ENCODE measurements around the gene NDFIP2. TPM values are rescaled to one million over a fixed set of nuclear protein-coding genes. Genes with fewer than 3 reads are reported as not detected.

NDFIP2 gene
- total and polyA plus RNA-seq, 4 donors = 6.4 to 14.7 (median 13.7) TPM

GRCh38 chr13:79511611-79512010 lies 30.7 kb downstream of the NDFIP2 start:
- H3K27me3 ChIP-seq (ENCODE audit: control insufficient read depth in 1 of 2, insufficient read depth in 2 of 2, low read length in 1 of 2) = no peaks in the 10 kb centered on the region
- 97 to 98% methylated on average over 2 of the region's 2 CpGs for WGBS, 2 donors
- ATAC-seq (ENCODE audit: low FRiP score) (no peak), DNase-seq (no peak)
- H3K9me3 ChIP-seq (ENCODE audit: control insufficient read depth, low read length) = no peaks in the 10 kb centered on the region
- intact Hi-C loops (cut with DNase I) = no loop called here
- H3K27ac ChIP-seq (ENCODE audit: low read depth in 1 of 2, low read length in 2 of 2) = no peak overlapping the region
- no peak overlapping the region for H3K4me3 ChIP-seq (ENCODE audit: low read length in 2 of 2)
- H3K36me3 ChIP-seq (ENCODE audit: control insufficient read depth in 1 of 2, insufficient read depth in 2 of 2, low read length in 1 of 2) = no peaks in the 10 kb centered on the region
- H3K4me1 ChIP-seq (ENCODE audit: control insufficient read depth in 1 of 2, insufficient read depth in 2 of 2, low read length in 2 of 2) = no peaks in the 10 kb centered on the region

- ATAC-seq (ENCODE audit: low FRiP score) (no peak), DNase-seq (no peak)
- H3K4me1 ChIP-seq (ENCODE audit: control insufficient read depth in 1 of 2, insufficient read depth in 2 of 2, low read length in 2 of 2) = no peaks in the 10 kb centered on the region
- no peak overlapping the region for H3K27ac ChIP-seq (ENCODE audit: low read depth in 1 of 2, low read length in 2 of 2)
- intact Hi-C loops (cut with DNase I) = no loop called here
- no peaks in the 10 kb centered on the region for H3K9me3 ChIP-seq (ENCODE audit: control insufficient read depth, low read length)
- H3K27me3 ChIP-seq (ENCODE audit: control insufficient read depth in 1 of 2, insufficient read depth in 2 of 2, low read length in 1 of 2) = no peaks in the 10 kb centered on the region
- H3K4me3 ChIP-seq (ENCODE audit: low read length in 2 of 2) = no peak overlapping the region
- no peaks in the 10 kb centered on the region for H3K36me3 ChIP-seq (ENCODE audit: control insufficient read depth in 1 of 2, insufficient read depth in 2 of 2, low read length in 1 of 2)
Measured at GRCh38 chr13:79512950-79513349, 32.0 kb downstream of the NDFIP2 start.

GRCh38 chr13:79516595-79516994 lies 35.6 kb downstream of the NDFIP2 start:
- no peaks in the 10 kb centered on the region for H3K9me3 ChIP-seq (ENCODE audit: control insufficient read depth, low read length)
- H3K27me3 ChIP-seq (ENCODE audit: control insufficient read depth in 1 of 2, insufficient read depth in 2 of 2, low read length in 1 of 2) = no peaks in the 10 kb centered on the region
- no peaks in the 10 kb centered on the region for H3K4me1 ChIP-seq (ENCODE audit: control insufficient read depth in 1 of 2, insufficient read depth in 2 of 2, low read length in 2 of 2)
- no peak overlapping the region for H3K4me3 ChIP-seq (ENCODE audit: low read length in 2 of 2)
- ATAC-seq (ENCODE audit: low FRiP score) (no peak), DNase-seq (no peak)
- no peak overlapping the region for H3K27ac ChIP-seq (ENCODE audit: low read depth in 1 of 2, low read length in 2 of 2)
- no peaks in the 10 kb centered on the region for H3K36me3 ChIP-seq (ENCODE audit: control insufficient read depth in 1 of 2, insufficient read depth in 2 of 2, low read length in 1 of 2)
- intact Hi-C loops (cut with DNase I) = no loop called here

- H3K27ac ChIP-seq (ENCODE audit: low read depth in 1 of 2, low read length in 2 of 2) = no peak overlapping the region
- DNase-seq = no peak
- H3K4me1 ChIP-seq (ENCODE audit: control insufficient read depth in 1 of 2, insufficient read depth in 2 of 2, low read length in 2 of 2) = no peaks in the 10 kb centered on the region
- H3K36me3 ChIP-seq (ENCODE audit: control insufficient read depth in 1 of 2, insufficient read depth in 2 of 2, low read length in 1 of 2) = no peaks in the 10 kb centered on the region
- WGBS, 2 donors = 83 to 89% methylated on average over 3 of the region's 3 CpGs
- ATAC-seq (ENCODE audit: low FRiP score) = no peak
- no peaks in the 10 kb centered on the region for H3K27me3 ChIP-seq (ENCODE audit: control insufficient read depth in 1 of 2, insufficient read depth in 2 of 2, low read length in 1 of 2)
- intact Hi-C loops (cut with DNase I) = no loop called here
- H3K4me3 ChIP-seq (ENCODE audit: low read length in 2 of 2) = no peak overlapping the region
- H3K9me3 ChIP-seq (ENCODE audit: control insufficient read depth, low read length) = no peaks in the 10 kb centered on the region
Measured at GRCh38 chr13:79519255-79519654, 38.3 kb downstream of the NDFIP2 start.

- intact Hi-C loops (cut with DNase I) = no loop called here
- no peaks in the 10 kb centered on the region for H3K27me3 ChIP-seq (ENCODE audit: control insufficient read depth in 1 of 2, insufficient read depth in 2 of 2, low read length in 1 of 2)
- ATAC-seq (ENCODE audit: low FRiP score) = no peak
Measured at GRCh38 chr13:79522583-79522982, 41.6 kb downstream of the NDFIP2 start.

DNA sequence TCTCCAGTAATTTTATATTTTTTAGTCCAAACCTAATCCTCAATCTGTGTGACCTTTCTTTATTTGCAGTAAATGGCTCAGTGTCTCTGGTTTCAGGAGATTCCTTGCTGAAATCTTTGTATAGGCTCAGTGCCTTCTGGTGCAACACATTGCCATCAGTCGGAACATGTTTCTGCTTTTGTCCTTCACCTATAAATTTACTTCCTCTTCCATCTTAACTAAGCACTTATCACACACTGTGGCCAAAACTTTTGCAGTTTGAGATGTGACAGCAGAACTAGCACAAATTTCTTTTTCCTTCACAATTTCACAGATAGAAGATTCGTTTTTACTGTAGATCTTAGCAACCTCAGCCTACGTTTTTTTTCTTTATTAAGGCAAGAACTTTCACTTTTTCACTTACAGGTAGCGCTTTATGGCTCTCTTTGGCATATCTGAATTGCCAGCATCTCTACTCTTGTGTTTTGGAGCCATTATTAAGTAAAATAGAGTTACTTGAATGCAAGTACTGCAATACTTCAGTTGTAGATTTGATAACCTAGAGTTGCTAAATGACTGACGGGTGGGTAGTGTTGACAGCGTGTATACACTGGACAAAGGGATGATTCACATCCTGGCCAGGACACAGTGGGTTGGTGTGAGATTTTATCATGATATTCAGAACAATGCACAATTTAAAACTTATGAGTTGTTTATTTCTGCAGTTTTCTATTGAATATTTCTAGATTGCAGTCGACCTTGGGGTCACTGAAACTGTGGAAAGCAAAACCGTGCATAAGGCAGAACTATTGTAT lies 44.3 kb downstream of the NDFIP2 start:
- intact Hi-C loops (cut with DNase I) = no loop called here
- Histone ChIP-seq H3K9me3 (ENCODE audit: control insufficient read depth, low read length) (no peaks in the 10 kb centered on the region), H3K4me1 (ENCODE audit: control insufficient read depth in 1 of 2, insufficient read depth in 2 of 2, low read length in 2 of 2) (no peaks in the 10 kb centered on the region), H3K27ac (ENCODE audit: low read depth in 1 of 2, low read length in 2 of 2) (no peak overlapping the region), H3K27me3 (ENCODE audit: control insufficient read depth in 1 of 2, insufficient read depth in 2 of 2, low read length in 1 of 2) (no peaks in the 10 kb centered on the region), H3K4me3 (ENCODE audit: low read length in 2 of 2) (no peak overlapping the region), H3K36me3 (ENCODE audit: control insufficient read depth in 1 of 2, insufficient read depth in 2 of 2, low read length in 1 of 2) (peaks cover 0 to 7% of the 10 kb centered on the region in 2 donors)
- no peak for DNase-seq
- WGBS, 2 donors = 89 to 92% methylated on average over 8 of the region's 8 CpGs
- ATAC-seq (ENCODE audit: low FRiP score) = no peak

More at GRCh38 chr13:79522583-79522982, 41.6 kb downstream of the NDFIP2 start:
- H3K4me3 ChIP-seq (ENCODE audit: low read length in 2 of 2) = no peak overlapping the region
- H3K27ac ChIP-seq (ENCODE audit: low read depth in 1 of 2, low read length in 2 of 2) = no peak overlapping the region
- no peaks in the 10 kb centered on the region for H3K9me3 ChIP-seq (ENCODE audit: control insufficient read depth, low read length)
- DNase-seq = no peak
- H3K4me1 ChIP-seq (ENCODE audit: control insufficient read depth in 1 of 2, insufficient read depth in 2 of 2, low read length in 2 of 2) = no peaks in the 10 kb centered on the region
- peaks cover 0 to 7% of the 10 kb centered on the region in 2 donors for H3K36me3 ChIP-seq (ENCODE audit: control insufficient read depth in 1 of 2, insufficient read depth in 2 of 2, low read length in 1 of 2)

DNA sequence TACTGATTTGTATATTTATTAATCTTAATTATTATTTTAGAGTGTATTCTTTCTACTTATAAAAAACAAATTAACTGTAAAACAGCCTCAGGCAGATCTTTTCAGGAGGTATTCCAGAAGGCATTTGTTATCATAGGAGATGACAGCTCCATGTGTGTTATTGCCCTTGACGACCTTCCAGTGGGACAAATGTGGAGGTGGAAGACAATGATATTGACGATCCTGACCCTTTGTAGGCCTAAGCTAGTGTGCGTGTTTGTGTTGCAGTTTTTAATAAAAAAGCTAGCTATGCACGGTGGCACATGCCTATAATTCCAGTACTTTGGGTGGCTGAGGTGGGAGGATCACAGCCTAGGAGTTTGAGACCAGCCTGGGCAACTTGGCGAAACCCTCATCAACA lies 46.7 kb downstream of the NDFIP2 start:
- no peaks in the 10 kb centered on the region for H3K4me1 ChIP-seq (ENCODE audit: control insufficient read depth in 1 of 2, insufficient read depth in 2 of 2, low read length in 2 of 2)
- intact Hi-C loops (cut with DNase I) = no loop called here
- H3K27me3 ChIP-seq (ENCODE audit: control insufficient read depth in 1 of 2, insufficient read depth in 2 of 2, low read length in 1 of 2) = no peaks in the 10 kb centered on the region
- no peak overlapping the region for H3K27ac ChIP-seq (ENCODE audit: low read depth in 1 of 2, low read length in 2 of 2)
- DNase-seq (no peak), ATAC-seq (ENCODE audit: low FRiP score) (no peak)
- WGBS, 2 donors = 72 to 83% methylated on average over 5 of the region's 5 CpGs
- peaks cover 0 to 7% of the 10 kb centered on the region in 2 donors for H3K36me3 ChIP-seq (ENCODE audit: control insufficient read depth in 1 of 2, insufficient read depth in 2 of 2, low read length in 1 of 2)
- no peak overlapping the region for H3K4me3 ChIP-seq (ENCODE audit: low read length in 2 of 2)
- no peaks in the 10 kb centered on the region for H3K9me3 ChIP-seq (ENCODE audit: control insufficient read depth, low read length)

GRCh38 chr13:79528356-79528755 lies 47.4 kb downstream of the NDFIP2 start:
- DNase-seq (no peak), ATAC-seq (ENCODE audit: low FRiP score) (no peak)
- Histone ChIP-seq H3K27me3 (ENCODE audit: control insufficient read depth in 1 of 2, insufficient read depth in 2 of 2, low read length in 1 of 2) (no peaks in the 10 kb centered on the region), H3K9me3 (ENCODE audit: control insufficient read depth, low read length) (no peaks in the 10 kb centered on the region), H3K27ac (ENCODE audit: low read depth in 1 of 2, low read length in 2 of 2) (no peak overlapping the region), H3K4me1 (ENCODE audit: control insufficient read depth in 1 of 2, insufficient read depth in 2 of 2, low read length in 2 of 2) (no peaks in the 10 kb centered on the region), H3K36me3 (ENCODE audit: control insufficient read depth in 1 of 2, insufficient read depth in 2 of 2, low read length in 1 of 2) (peaks cover 0 to 7% of the 10 kb centered on the region in 2 donors), H3K4me3 (ENCODE audit: low read length in 2 of 2) (no peak overlapping the region)
- intact Hi-C loops (cut with DNase I) = no loop called here
- WGBS, 2 donors = 83 to 84% methylated on average over 4 of the region's 4 CpGs

- ATAC-seq (ENCODE audit: low FRiP score) (no peak), DNase-seq (no peak)
- no peaks in the 10 kb centered on the region for H3K9me3 ChIP-seq (ENCODE audit: control insufficient read depth, low read length)
- H3K27me3 ChIP-seq (ENCODE audit: control insufficient read depth in 1 of 2, insufficient read depth in 2 of 2, low read length in 1 of 2) = no peaks in the 10 kb centered on the region
- intact Hi-C loops (cut with DNase I) = no loop called here
- H3K36me3 ChIP-seq (ENCODE audit: control insufficient read depth in 1 of 2, insufficient read depth in 2 of 2, low read length in 1 of 2) = peaks cover 0 to 7% of the 10 kb centered on the region in 2 donors
- H3K4me1 ChIP-seq (ENCODE audit: control insufficient read depth in 1 of 2, insufficient read depth in 2 of 2, low read length in 2 of 2) = no peaks in the 10 kb centered on the region
- 49 to 59% methylated on average over 2 of the region's 2 CpGs for WGBS, 2 donors
- no peak overlapping the region for H3K27ac ChIP-seq (ENCODE audit: low read depth in 1 of 2, low read length in 2 of 2)
- no peak overlapping the region for H3K4me3 ChIP-seq (ENCODE audit: low read length in 2 of 2)
Measured at GRCh38 chr13:79528759-79529191, 47.8 kb downstream of the NDFIP2 start.

All from aorta (tissue), 5 donors.